CD1c-positive myeloid dendritic cell (primary cell): ENCODE measurements around the gene SUPT4H1.

Source experiments
- DNase-seq: peaks from one replicate; pipeline ENCODE4 v3.0.0-alpha.2; 2016; ENCODE audit errors: extremely low spot score

The SUPT4H1 gene

GRCh38 chr17:58380207-58381123 is 28.5 kb upstream of the SUPT4H1 start:
- no peak for DNase-seq

DNA sequence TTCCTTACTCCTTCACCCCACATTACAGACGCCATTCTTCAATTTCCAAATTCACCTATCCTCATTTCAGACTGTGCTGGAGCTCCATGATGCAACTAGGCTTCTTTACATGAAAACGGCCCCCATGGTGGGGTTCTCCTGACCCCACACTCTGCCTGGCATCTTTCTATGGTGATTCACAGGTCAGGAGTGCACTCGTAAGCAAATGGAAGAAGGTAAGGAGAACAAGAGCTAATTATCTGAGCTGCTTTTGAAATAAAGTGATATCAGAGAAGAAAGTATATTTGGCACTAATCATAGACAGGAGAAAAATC is 27.5 kb upstream of the SUPT4H1 start:
- DNase-seq, result no peak

- no peak for DNase-seq
Observed at GRCh38 chr17:58378733-58379510, 26.9 kb upstream of the SUPT4H1 start.

DNA sequence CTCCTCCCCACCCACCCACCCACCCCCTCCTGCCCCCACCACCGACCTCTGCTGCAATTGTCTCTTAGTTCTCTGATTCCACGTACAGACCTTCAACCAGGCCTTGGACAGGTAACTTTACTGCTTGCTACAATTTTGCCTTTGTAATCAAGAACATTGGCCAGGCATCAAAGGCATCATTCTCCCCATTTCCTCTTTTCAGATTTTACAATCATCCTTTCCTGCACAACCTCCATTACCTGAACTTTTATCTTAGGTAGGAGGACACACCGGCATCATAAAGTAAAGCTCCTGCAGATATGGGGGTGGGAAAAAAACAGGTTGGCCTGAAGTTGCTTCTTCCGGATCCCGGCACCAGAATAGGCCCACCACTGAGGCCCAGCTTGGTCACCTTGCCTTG is 25.7 kb upstream of the SUPT4H1 start:
- DNase-seq, result no peak

- no peak for DNase-seq
Observed at GRCh38 chr17:58377093-58377601, 25.1 kb upstream of the SUPT4H1 start.

- peak; percentile 62 for DNase-seq
Observed at GRCh38 chr17:58376472-58377000, 24.5 kb upstream of the SUPT4H1 start.

GRCh38 chr17:58375811-58376210 is 23.8 kb upstream of the SUPT4H1 start:
- no peak for DNase-seq

GRCh38 chr17:58375256-58375655 is 23.3 kb upstream of the SUPT4H1 start:
- no peak for DNase-seq

GRCh38 chr17:58373923-58374322 is 21.9 kb upstream of the SUPT4H1 start:
- no peak for DNase-seq

- no peak for DNase-seq
Observed at GRCh38 chr17:58373003-58373402, 21.0 kb upstream of the SUPT4H1 start.

GRCh38 chr17:58371300-58371950 is 19.4 kb upstream of the SUPT4H1 start:
- DNase-seq, result no peak

DNA sequence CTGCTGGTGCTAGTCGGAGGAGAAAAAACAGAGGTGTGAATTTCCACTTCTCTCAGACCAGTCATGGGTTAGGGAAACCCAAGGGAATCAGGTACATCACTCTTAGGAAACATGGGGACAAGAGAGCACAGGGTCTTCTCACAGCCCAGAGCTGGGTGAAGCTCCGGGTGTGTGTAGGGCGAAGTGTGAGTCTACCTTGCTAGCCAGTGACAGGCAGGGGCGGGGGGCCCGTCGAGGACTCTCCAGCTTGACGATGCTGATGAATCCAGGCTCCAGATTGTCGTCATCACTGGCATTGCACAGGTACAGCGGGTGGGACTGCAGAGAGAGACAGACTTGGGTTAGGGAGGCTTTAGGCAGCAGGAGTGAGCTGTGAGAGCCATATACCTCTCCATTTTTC is 18.7 kb upstream of the SUPT4H1 start:
- no peak for DNase-seq

DNA sequence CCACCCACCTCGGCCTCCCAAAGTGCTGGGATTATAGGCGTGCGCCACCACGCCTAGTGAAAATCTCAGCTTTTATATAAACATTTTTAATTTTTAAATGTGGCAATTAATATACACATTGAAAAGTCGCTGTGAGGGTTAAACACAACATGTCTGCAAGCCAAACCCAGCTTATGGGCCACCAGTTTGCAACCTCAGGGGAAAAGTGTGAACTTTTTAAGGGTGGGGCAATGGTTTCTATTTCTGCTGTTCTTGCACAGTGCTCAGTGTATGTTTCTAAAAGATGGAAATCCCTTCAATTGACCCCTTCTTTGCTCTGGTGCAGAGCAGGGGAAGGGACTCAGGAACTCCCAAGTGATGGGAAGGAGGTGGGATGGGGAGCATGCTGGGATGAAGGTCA is 18.3 kb upstream of the SUPT4H1 start:
- no peak for DNase-seq

- no peak for DNase-seq
Observed at GRCh38 chr17:58369214-58370031, 17.4 kb upstream of the SUPT4H1 start.

- DNase-seq, result no peak
Observed at GRCh38 chr17:58368860-58369213, 16.8 kb upstream of the SUPT4H1 start.

GRCh38 chr17:58367461-58367860 is 15.5 kb upstream of the SUPT4H1 start:
- DNase-seq, result no peak

- no peak for DNase-seq
Observed at GRCh38 chr17:58365980-58366595, 14.1 kb upstream of the SUPT4H1 start.

GRCh38 chr17:58365185-58365979 is 13.4 kb upstream of the SUPT4H1 start:
- no peak for DNase-seq

DNA sequence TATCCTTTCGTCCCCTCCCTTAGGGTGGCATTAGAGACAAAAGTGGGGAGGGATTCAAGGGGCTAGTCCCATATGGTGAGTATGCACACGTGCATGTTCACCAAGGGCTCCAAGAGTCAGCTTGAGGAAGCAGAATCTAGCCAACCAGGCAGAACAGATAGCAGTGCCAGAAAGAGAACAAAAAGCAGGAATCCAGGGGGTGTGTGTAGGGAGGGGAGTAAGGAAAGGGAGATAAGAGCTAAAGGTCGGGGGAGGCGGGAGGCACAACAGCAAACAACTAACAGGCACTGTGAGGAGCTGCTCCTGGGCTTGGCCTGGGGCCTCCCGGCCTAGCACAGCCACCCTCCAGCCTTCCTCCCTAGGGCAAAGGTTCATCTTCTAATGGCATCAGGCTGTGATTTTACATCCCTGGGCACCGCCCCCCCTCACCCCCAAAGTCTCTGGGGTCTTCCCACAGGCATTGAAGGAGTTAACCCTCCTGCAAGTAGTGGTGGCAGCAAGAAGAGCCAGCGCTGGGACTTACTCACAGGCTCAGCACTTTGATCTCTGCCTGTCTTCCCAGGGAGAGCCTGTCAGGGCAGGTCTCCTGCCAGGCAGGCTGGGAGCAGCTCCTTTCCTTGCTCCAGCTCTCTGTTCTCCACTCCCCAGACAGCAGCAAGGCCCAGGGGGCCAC is 12.4 kb upstream of the SUPT4H1 start:
- no peak for DNase-seq
